Stimulated activated CD8-positive, alpha-beta memory T cell treated with anti-CD3 and anti-CD28 coated beads, Interleukin-7, amount 100 ng/mL, for 48 hours (primary cell): ENCODE measurements around the gene POLD4.
A peak's percentile ranks its signal among the peaks of the same experiment; 100 is the strongest.

ENCODE experiments used
- DNase-seq, 2 donors: peaks; one replicate each; pipeline ENCODE4 v3.0.0-alpha.2; 2020; ENCODE audit warnings: low read depth in 1 of 2; ENCODE audit errors: extremely low read depth in 1 of 2

POLD4 gene

GRCh38 chr11:67389477-67389876 is 36.1 kb upstream of the POLD4 start:
- DNase-seq, result no peak

GRCh38 chr11:67387518-67387917 is 34.2 kb upstream of the POLD4 start:
- DNase-seq, result no peak

- no peak for DNase-seq
Observed at GRCh38 chr11:67387069-67387468, 33.7 kb upstream of the POLD4 start.

GRCh38 chr11:67384851-67385366 is 31.6 kb upstream of the POLD4 start:
- DNase-seq, result no peak

GRCh38 chr11:67382276-67383136 is 29.2 kb upstream of the POLD4 start:
- peak; percentile 69 to 71 for DNase-seq

GRCh38 chr11:67381244-67381972 is 28.1 kb upstream of the POLD4 start:
- no peak for DNase-seq

- no peak for DNase-seq
Observed at GRCh38 chr11:67379061-67380058, 26.0 kb upstream of the POLD4 start.

GRCh38 chr11:67378544-67378943 is 25.2 kb upstream of the POLD4 start:
- no peak for DNase-seq

GRCh38 chr11:67376873-67377808 is 23.8 kb upstream of the POLD4 start:
- DNase-seq, result no peak

GRCh38 chr11:67376063-67376820 is 22.9 kb upstream of the POLD4 start:
- DNase-seq, result no peak

GRCh38 chr11:67375320-67376055 is 22.1 kb upstream of the POLD4 start:
- DNase-seq, result no peak

- DNase-seq, result no peak
Observed at GRCh38 chr11:67374571-67375281, 21.4 kb upstream of the POLD4 start.

GRCh38 chr11:67373648-67374570 is 20.6 kb upstream of the POLD4 start:
- peak in 1 of 2 donors; percentile 37 for DNase-seq

- DNase-seq, result no peak
Observed at GRCh38 chr11:67372993-67373647, 19.8 kb upstream of the POLD4 start, which contains the start of gene CLCF1. Gene CLCF1 (minus strand): TSS chr11:67373598. CDS start chr11:67373539, 59 bp downstream.

- no peak for DNase-seq
Observed at GRCh38 chr11:67372321-67372992, 19.1 kb upstream of the POLD4 start.
